Calu3 (cell line): ENCODE results near the gene GOLGA6L22. TPM values are rescaled to one million over a fixed set of nuclear protein-coding genes. Genes with fewer than 3 reads are reported as not detected.
"Not testable (repeated sequence)": the region's sequence is repeated elsewhere in the genome, so short reads cannot be mapped to it uniquely, and the experiment has no call there.

Experiments
- BruUV-seq: library from RNA; stranded (reverse); fragments of 400-500 nt; replicated peaks from 2 replicates; lab custom pipeline; 2021; lab: Mats Ljungman, UMichigan
- CTCF ChIA-PET: fragments of 300-600 bp; sonication (Branson Sonifier 250); formaldehyde crosslinking; loops from one replicate; lab custom pipeline; 2022; ENCODE audit warnings: antibody characterized with exemption; lab: Charles Lee
- DNase-seq: peaks from one replicate; pipeline ENCODE4 v3.0.0; 2022
- H3K27ac Mint-ChIP-seq: one replicate; pipeline ENCODE4 v1.8.0; 2022; ENCODE audit warnings: mixed read lengths; ENCODE audit not compliant: unreplicated experiment
- H3K27me3 Mint-ChIP-seq: one replicate; pipeline ENCODE4 v1.8.0; 2022; ENCODE audit warnings: mixed read lengths; ENCODE audit not compliant: unreplicated experiment
- H3K36me3 Mint-ChIP-seq: one replicate; pipeline ENCODE4 v1.8.0; 2022; ENCODE audit warnings: mild to moderate bottlenecking, moderate library complexity, mixed read lengths; ENCODE audit not compliant: insufficient read depth, unreplicated experiment
- H3K4me1 Mint-ChIP-seq: one replicate; pipeline ENCODE4 v1.8.0; 2022; ENCODE audit warnings: mild to moderate bottlenecking, low read depth, mixed read lengths; ENCODE audit not compliant: unreplicated experiment
- H3K4me3 Mint-ChIP-seq: one replicate; pipeline ENCODE4 v1.8.0; 2022; ENCODE audit warnings: mild to moderate bottlenecking, low read depth, moderate library complexity, mixed read lengths; ENCODE audit not compliant: unreplicated experiment
- H3K9me3 Mint-ChIP-seq: one replicate; pipeline ENCODE4 v1.8.0; 2022; ENCODE audit warnings: low read depth, mixed read lengths; ENCODE audit not compliant: unreplicated experiment
- intact Hi-C: fragments of 100-400 bp; cut with micrococcal nuclease; formaldehyde crosslinking; loops from one replicate; pipeline ENCODE4 v1.10.0; 2022; ENCODE audit not compliant: unreplicated experiment
- total RNA-seq: library from RNA; stranded (reverse); gene quantifications from 2 replicates; pipeline ENCODE4 v1.2.3, GENCODE V29; 2022

The GOLGA6L22 gene
- total RNA-seq, 1 experiment from 2014 or later = not detected

- DNase-seq, intact Hi-C loops, H3K27ac Mint-ChIP-seq, CTCF ChIA-PET, H3K4me1 Mint-ChIP-seq, H3K36me3 Mint-ChIP-seq, H3K27me3 Mint-ChIP-seq, H3K9me3 Mint-ChIP-seq, H3K4me3 Mint-ChIP-seq, BruUV-seq: not testable (repeated sequence)
Measured at GRCh38 chr15:22497200-22497599, 38.5 kb downstream of the GOLGA6L22 start.

- CTCF ChIA-PET = not testable (repeated sequence)
Measured at GRCh38 chr15:22498220-22498925, 39.7 kb downstream of the GOLGA6L22 start.

GRCh38 chr15:22502272-22502671 lies 43.6 kb downstream of the GOLGA6L22 start:
- BruUV-seq, DNase-seq, CTCF ChIA-PET, intact Hi-C loops, H3K36me3 Mint-ChIP-seq, H3K27me3 Mint-ChIP-seq, H3K4me1 Mint-ChIP-seq, H3K27ac Mint-ChIP-seq, H3K4me3 Mint-ChIP-seq, H3K9me3 Mint-ChIP-seq: not testable (repeated sequence)

More at GRCh38 chr15:22498220-22498925, 39.7 kb downstream of the GOLGA6L22 start:
- intact Hi-C loops, DNase-seq, H3K27me3 Mint-ChIP-seq, H3K36me3 Mint-ChIP-seq, H3K4me1 Mint-ChIP-seq, H3K27ac Mint-ChIP-seq, H3K4me3 Mint-ChIP-seq, BruUV-seq, H3K9me3 Mint-ChIP-seq: not testable (repeated sequence)

GRCh38 chr15:22506959-22507358 lies 48.3 kb downstream of the GOLGA6L22 start:
- CTCF ChIA-PET, H3K9me3 Mint-ChIP-seq, H3K4me3 Mint-ChIP-seq, H3K27ac Mint-ChIP-seq, DNase-seq, intact Hi-C loops, H3K4me1 Mint-ChIP-seq, BruUV-seq, H3K36me3 Mint-ChIP-seq, H3K27me3 Mint-ChIP-seq: not testable (repeated sequence)

- H3K9me3 Mint-ChIP-seq, BruUV-seq, H3K4me1 Mint-ChIP-seq, DNase-seq, H3K27ac Mint-ChIP-seq, H3K36me3 Mint-ChIP-seq, H3K4me3 Mint-ChIP-seq, intact Hi-C loops, CTCF ChIA-PET, H3K27me3 Mint-ChIP-seq: not testable (repeated sequence)
Measured at GRCh38 chr15:22516140-22516539, 57.4 kb downstream of the GOLGA6L22 start.
